ENCODE results near the gene SFSWAP.
"Not testable (repeated sequence)": the region's sequence is repeated elsewhere in the genome, so short reads cannot be mapped to it uniquely, and the experiment has no call there.

SFSWAP gene

GRCh38 chr12:131710464-131711457, at the start of gene SFSWAP:
Gene SFSWAP (plus strand): TSS chr12:131711090. CDS start chr12:131711230, 140 bp downstream.
- peak; percentile 89 for DNase-seq

GRCh38 chr12:131661170-131661985, 49.5 kb upstream of the SFSWAP start:
- DNase-seq = not testable (repeated sequence)

DNA sequence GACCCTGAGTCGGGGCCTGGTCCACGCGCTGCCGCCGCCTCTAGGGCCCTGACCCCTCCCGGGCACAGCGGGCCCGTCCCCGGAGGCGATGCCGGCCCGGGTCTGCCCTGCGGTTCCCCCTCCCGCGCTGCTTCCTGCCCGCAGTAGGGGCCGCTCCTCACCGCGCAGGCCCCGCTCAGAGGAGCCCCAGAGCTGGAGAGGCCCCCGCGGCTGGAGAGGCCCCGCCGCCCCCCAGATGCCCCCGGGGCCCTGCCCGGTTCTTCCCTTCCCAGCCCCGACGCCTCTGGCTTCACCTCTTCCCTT, 49.0 kb upstream of the SFSWAP start:
- not testable (repeated sequence) for DNase-seq

DNA sequence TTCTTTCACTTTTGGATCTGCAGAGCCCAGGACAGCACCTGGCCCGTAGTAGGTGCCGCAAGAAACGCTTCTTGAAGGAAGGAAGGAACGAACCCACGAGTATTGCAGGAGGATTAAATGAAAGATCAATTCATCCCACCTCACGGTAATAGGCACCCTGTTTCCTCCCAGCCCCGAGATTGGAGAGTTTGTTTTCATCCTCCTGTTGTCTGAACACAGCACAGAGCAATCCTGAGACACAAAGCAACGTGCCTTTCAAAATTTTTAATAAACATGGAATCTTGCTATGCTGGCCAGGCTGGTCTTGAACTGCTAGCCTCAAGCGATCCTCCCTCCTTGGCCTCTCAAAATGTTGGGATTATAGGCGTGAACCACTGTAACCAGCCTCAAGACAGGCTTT, 48.5 kb upstream of the SFSWAP start:
- peak; percentile 25 for DNase-seq

GRCh38 chr12:131665666-131666065, 45.2 kb upstream of the SFSWAP start:
- not testable (repeated sequence) for DNase-seq

DNA sequence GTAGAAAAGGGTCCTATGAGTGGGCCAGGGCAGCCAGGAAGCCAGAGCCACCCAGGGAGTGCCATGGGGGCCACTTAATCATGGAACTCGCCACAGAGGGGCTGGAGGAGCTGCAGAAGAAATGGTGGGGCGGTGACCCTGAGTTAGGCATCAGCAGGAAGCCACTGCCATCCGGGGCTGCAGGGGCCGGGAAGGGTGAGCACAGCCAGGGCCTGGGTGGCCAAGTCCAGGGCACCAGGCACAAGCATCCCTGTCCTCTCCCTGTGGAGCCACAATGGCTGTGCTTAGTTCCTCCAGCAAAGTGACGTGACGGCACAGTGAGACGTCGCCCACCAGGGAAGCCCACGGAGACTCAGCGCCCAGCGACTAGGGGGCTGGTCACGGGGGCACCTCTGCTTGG, 44.4 kb upstream of the SFSWAP start:
- not testable (repeated sequence) for DNase-seq

- DNase-seq = not testable (repeated sequence)
Observed at GRCh38 chr12:131666978-131667601, 43.8 kb upstream of the SFSWAP start.

DNA sequence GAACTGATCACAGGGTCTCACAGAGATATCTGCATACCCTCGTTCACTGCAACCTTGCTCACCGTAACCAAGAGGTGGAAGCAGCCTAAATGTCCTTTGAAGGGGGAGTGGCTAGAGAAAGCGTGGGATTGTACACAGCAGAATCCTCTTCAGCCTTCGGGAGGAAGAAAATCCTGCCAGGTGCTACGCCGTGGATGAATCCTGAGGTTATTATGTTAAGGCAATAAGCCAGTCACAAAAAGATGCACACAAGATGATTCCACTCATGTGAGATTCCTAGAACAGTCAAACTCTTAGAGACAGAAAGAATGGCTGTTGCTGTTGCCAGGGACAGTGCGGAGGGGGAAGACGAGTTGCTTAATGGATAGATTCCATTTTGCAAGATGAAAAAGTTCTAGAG, 39.6 kb upstream of the SFSWAP start:
- no peak for DNase-seq

- DNase-seq = no peak
Observed at GRCh38 chr12:131671871-131672270, 39.0 kb upstream of the SFSWAP start.

DNA sequence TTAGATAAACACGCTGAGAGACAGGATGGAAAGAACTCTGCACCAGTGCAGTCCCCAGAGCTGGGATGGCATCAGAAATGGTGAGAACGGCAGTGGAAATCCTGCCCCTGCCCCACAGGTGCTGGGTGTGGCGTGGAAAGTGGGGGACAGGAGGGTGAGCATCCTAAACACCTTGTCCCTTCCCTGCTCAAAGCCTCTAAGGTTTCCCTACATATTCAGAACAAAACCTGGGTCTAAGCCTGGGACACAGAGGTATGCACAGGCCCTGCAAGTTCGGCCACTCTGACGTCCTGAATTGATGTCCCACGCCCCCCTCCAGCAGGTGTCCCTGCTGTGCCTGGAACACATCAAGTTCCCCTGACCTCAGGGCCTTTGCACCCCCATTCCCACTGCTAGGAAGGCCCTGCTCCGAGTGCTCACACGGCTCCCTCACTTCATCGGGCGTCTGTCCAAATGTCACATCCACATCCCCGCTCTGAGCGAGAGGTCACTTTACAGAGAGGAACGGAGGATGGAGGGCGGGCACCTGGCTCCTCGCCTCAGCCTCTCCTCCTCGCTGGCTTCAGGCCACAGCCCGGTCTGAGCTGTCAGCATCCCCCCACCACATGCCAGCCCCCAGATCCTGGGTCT, 38.5 kb upstream of the SFSWAP start:
- DNase-seq = no peak

DNA sequence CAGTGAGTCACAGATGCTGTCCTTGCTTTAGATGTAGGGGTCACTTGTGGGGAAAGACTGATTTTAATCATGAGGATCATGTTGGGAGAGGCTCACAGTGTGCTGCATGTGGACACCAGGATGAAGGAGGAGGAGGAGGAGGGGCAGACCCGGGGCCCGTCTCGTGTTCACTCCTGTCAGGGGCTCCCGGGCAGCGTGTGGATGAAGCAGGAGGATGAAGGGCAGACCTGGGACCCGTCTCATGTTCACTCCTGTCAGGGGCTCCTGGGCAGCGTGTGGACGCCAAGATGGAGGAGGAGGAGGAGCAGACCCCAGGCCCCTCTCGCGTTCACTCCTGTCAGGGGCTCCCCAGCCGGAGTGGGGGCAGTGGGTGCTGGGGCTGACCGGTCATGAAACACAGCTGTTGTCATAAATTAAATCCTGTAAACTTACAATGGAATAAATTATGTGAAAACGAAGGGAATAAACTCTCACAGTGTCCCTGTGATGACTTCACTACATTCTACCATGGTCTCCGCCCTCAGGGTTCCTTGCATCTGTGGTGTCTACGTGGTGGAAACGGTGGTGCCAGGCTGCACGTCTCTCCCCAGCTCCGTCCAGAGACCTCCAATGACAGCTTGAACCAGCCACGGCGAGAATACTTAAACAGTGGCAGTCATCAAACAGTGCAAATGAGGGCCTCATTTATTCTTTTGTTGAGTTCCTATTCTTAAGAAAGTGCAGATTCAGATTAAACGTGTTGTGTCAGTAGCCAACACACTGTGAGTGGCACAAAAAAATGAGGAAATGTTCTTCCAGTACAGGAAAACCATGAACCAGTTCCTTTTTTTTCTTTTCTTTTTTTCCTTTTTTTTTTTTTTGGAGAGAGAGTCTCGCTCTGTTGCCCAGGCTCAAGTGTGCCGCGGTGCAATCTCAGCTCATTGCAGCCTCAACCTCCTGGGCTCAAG, 37.7 kb upstream of the SFSWAP start:
- no peak for DNase-seq

- DNase-seq = no peak
Observed at GRCh38 chr12:131673888-131674257, 37.0 kb upstream of the SFSWAP start.

DNA sequence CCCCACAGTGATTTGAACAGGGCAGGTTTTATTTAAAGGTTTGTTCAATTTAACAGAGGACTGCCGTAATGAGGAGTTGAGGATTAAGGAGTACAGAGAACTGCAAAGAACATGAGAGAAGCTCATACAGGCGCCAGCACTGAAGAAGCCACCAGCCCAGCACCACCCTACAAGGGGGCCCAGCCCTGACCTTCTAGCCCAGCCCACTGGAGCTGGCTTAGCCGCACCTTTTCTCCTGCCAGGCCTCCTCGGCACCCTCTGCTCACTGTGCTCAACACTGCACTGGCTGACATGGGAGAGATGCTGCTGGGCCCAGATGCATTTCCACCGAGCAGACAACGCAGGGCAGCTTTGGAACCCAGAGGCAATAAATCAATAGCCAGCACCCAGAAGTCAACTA, 36.5 kb upstream of the SFSWAP start:
- no peak for DNase-seq

DNA sequence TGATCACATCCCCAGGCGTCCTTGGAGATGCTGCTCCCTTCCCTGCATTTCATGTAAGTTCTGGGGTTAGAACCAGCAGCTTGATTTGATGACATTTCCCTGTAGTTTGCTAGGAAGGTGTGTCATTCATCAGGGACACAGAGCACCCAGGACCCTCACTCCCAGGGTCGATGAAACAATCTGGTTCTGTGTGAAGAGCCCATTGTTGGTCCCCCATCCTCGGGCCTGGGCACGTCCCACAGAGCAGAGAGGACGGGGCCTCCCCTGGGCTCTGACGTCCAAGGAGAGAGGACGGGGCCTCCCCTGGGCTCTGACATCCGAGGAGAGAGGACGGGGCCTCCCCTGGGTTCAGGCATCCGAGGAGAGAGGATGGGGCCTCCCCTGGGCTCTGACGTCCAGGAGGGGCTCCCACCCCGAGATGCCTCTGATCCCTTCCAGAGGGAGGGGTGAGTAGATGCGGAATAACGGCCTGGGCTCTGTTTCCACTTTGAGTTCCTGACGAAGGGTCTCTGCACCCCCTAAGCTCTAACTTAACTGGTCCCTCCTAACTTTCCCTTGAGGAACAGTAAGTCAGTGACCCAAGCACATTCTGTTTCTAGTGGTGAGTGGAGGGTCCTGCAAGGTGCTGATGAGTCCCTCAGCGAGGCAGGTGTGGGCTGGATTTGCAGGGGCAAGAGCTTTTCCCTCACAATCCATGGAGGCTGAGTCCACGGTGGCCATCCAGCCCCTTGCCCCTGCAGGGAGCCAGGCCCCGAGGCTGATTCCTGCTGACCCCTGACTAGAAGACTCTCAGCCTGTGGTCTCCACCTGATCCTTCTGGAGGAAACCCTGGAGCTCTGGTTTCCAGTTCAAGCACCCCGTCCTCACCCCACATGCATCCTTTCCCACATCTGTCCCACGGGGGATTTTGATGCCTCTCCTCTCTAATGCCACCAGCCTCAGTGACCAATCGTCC, 35.5 kb upstream of the SFSWAP start:
- no peak for DNase-seq

- DNase-seq = no peak
Observed at GRCh38 chr12:131676544-131676943, 34.3 kb upstream of the SFSWAP start.

DNA sequence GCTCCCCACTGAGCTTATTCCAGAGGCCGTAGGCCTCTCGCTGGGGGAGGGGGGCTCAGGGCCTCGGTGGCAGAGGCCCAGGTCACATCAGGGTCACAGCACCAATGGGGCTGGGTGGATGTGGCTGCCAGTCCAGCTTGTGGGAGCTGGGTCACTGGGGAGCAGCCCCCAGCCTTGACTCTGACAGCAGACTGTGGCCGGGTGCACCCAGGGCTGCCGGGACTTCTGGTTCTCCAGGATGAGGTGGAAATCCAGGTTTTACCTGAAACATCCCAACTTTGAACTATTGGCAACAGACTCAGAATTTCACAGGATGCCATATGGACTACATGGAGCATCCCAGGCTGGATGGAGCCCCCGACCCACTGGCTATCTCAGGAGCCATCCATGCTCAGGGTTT, 33.8 kb upstream of the SFSWAP start:
- DNase-seq = not testable (repeated sequence)

DNA sequence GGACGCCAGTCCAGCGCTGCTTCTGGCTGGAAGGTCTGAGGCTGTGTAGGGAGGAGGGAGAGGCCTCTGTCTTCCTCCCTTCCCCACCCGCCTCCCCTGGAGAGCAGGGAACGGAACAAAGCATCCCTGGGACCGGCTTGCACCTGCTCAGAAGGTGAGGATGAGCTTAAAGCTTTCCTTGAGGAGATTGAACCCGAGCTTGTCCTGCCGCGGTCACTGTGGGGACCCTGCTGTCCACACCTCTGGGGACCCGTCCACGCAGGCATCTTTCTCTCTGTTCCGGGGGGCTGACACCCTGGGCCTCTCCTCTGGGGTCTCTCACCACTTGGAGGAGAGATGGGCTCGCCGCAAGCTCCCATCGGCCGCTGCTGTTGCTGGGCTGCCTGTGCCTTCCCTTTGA, 33.2 kb upstream of the SFSWAP start:
- peak; percentile 24 for DNase-seq

- peak; percentile 32 for DNase-seq
Observed at GRCh38 chr12:131678389-131679181, 32.3 kb upstream of the SFSWAP start.

DNA sequence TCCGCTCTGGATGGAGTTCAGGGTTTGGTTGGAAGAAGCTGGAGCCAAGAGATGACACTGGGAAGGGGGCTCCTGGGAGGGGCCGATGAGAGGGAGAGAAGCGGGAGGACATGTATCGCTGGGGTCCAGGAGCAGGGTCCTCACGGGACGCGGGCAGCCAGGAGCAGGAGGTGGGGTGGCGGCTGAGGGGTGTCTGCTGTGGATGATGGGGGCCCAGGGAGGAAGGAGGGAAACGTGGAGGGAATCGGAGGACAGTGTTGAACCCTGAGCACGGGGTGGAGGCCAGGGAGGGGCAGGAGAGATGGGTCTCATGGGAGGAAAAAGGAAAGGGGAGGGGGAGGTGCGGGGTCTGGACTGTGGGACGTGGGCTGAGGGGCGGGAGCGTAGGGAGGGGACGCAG, 31.7 kb upstream of the SFSWAP start:
- DNase-seq = peak; percentile 27

GRCh38 chr12:131679816-131680215, 31.1 kb upstream of the SFSWAP start:
- not testable (repeated sequence) for DNase-seq
